Smooth muscle cell (in vitro differentiated cells): ENCODE measurements around the gene ZNF850. TPM values are rescaled to one million over a fixed set of nuclear protein-coding genes. Genes with fewer than 3 reads are reported as not detected.

Source experiments
- DNase-seq: peaks from one replicate; lab custom pipeline; 2025; ENCODE audit not compliant: unreplicated experiment; lab: John Stamatoyannopoulos, UW
- H2AFZ ChIP-seq: fragments of 200-600 bp; sonication (generic); 2 replicates; pipeline ENCODE4 v1.6.0; 2016; ENCODE audit warnings: antibody characterized with exemption, low read depth, mild to moderate bottlenecking
- H3F3A ChIP-seq: fragments of 200-600 bp; sonication (generic); 2 replicates; pipeline ENCODE4 v1.6.0; 2017; ENCODE audit warnings: antibody characterized with exemption, low read depth
- H3K27ac ChIP-seq: fragments of 200-600 bp; sonication (generic); 2 replicates; pipeline ENCODE4 v1.5.1; 2016; ENCODE audit warnings: low read depth, mild to moderate bottlenecking
- H3K27me3 ChIP-seq: fragments of 200-600 bp; sonication (generic); 2 replicates; pipeline ENCODE4 v1.6.1; 2016; ENCODE audit warnings: low read depth, mild to moderate bottlenecking
- H3K36me3 ChIP-seq: fragments of 200-600 bp; sonication (generic); 2 replicates; pipeline ENCODE4 v1.5.1; 2016; ENCODE audit warnings: low read depth
- H3K4me1 ChIP-seq: fragments of 200-600 bp; sonication (generic); 2 replicates; pipeline ENCODE4 v1.5.1; 2016; ENCODE audit warnings: low read depth
- H3K4me2 ChIP-seq: fragments of 200-600 bp; sonication (generic); 2 replicates; pipeline ENCODE4 v1.6.0; 2016; ENCODE audit warnings: mild to moderate bottlenecking
- H3K4me3 ChIP-seq: fragments of 200-600 bp; sonication (generic); 2 replicates; pipeline ENCODE4 v1.5.1; 2016; ENCODE audit warnings: mild to moderate bottlenecking
- H3K79me2 ChIP-seq: fragments of 200-600 bp; sonication (generic); 2 replicates; pipeline ENCODE4 v1.6.0; 2016; ENCODE audit warnings: low read depth, mild to moderate bottlenecking
- H3K9ac ChIP-seq: fragments of 200-600 bp; sonication (generic); 2 replicates; pipeline ENCODE4 v1.6.0; 2016; ENCODE audit warnings: low read depth
- H3K9me3 ChIP-seq: fragments of 200-600 bp; sonication (generic); replicated peaks from 2 replicates; pipeline ENCODE4 v1.5.1; 2016; ENCODE audit warnings: low read depth
- H4K20me1 ChIP-seq: fragments of 200-600 bp; sonication (generic); 2 replicates; pipeline ENCODE4 v1.6.0; 2016; ENCODE audit warnings: low read depth
- CTCF ChIP-seq: fragments of 200-600 bp; sonication (generic); IDR thresholded peaks from 2 replicates; pipeline ENCODE4 v1.5.1; 2017; ENCODE audit warnings: borderline replicate concordance, mild to moderate bottlenecking, antibody characterized with exemption; ENCODE audit not compliant: insufficient read depth, poor library complexity, severe bottlenecking
- WGBS: methylation state at CpG from one replicate; pipeline ENCODE4 v1.1.7; 2016; ENCODE audit warnings: low lambda C conversion rate; 5-methylcytosine and 5-hydroxymethylcytosine counted together
- polyA plus RNA-seq: library from polyadenylated mRNA; unstranded; fragments of >200 nt; fragmentation: Nextera tagmentation; extraction: Ambion mirVana; gene quantifications from 2 replicates; pipeline ENCODE4 v1.2.1, GENCODE V29; 2016
- total RNA-seq: library from RNA; depleted of rRNA; stranded (reverse); fragments of >200 nt; gene quantifications from 2 replicates; pipeline ENCODE4 v1.2.3, GENCODE V29; 2014

Gene ZNF850
- total RNA-seq = 2.8 and 10.1 TPM in 2 replicates
- polyA plus RNA-seq = 0.78 and 0.99 TPM in 2 replicates

DNA sequence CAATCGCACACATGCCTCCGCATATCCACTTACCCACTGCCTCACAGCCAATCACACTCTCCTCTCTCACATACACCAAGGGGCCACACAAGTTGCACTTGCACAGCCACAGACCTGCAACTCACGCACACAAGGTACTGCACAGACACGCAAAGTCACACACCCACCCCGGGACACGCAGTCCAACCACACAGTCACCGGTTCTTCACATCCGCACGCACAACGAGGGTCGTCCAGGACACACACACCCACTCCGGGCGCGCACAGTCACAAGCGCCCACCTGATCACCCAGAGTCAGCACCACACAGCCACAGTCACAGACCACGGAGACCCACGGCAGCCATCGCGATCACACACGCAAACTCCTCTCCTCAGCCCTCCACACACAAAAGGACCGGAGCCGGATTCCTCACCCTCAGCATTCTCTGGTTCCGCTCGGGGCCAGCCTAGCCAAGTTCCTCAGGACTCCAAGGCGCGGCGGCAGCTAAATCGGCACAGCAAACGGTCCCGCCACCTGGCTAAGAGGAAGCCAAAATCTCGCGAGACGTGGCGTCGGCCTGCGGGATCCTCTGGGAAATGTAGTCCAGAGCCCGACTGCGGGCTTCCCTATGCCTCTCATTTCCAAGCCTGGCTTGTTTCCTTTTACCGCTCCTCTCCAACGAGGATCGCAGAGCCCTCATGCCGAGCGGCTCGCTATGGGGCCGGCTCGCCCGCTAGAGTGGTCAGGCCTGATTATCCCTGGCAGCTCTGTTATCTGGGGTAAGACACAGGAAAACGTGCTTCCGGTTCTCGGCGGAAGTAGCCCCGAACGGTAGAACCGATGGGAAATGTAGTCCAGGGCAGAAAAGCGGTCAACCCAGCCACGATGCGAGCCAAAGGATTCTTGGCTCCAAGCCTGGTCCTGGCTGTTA, at the start of gene ZNF850:
TSS of gene ZNF850 (minus strand) at position 497 of the 912 bp plus-strand sequence. CDS start 10,201 bp downstream, outside the sequence.
- TF ChIP-seq CTCF = no peak
- Histone ChIP-seq H2AFZ (peak within 1 kb of the TSS; percentile 97), H3K4me2 (peak within 1 kb of the TSS; percentile 87), H3K4me3 (peak within 1 kb of the TSS; percentile 85), H3K9me3 (no peaks in the 10 kb centered on the region), H3K9ac (peak within 1 kb of the TSS; percentile 72), H3K4me1 (no peaks in the 10 kb centered on the region), H3K27me3 (no peaks in the 10 kb centered on the region), H3K79me2 (peaks cover 35% of the 10 kb centered on the region), H3K27ac (peak within 1 kb of the TSS; percentile 62), H3K36me3 (no peaks in the 10 kb centered on the region), H4K20me1 (no peaks in the 10 kb centered on the region), H3F3A (no peaks in the 10 kb centered on the region)
- peak; percentile 74 for DNase-seq
- under 1% methylated on average over 56 of the region's 57 CpGs for WGBS

DNA sequence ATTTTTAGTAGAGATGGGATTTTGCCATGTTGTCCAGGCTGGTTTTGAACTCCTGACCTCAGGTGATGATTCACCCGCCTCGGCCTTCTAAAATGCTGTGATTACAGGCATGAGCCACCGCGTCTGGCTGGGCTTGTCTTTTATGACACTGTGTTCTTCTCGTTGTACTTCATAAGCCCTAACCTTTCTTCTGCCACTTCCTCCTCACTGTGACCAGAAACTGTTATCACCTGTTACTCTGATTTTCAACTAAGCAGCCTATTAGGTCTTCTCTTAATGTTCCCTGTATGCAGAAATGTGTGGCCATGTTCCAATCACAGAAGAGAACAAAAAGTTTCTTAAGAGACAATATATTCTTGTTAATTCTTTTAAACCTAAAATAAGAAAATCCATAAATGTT, 49.2 kb upstream of the ZNF850 start:
- peak overlapping the region; percentile 8 for H3K4me3 ChIP-seq
- no peak overlapping the region for H3K4me2 ChIP-seq
- no peaks in the 10 kb centered on the region for H4K20me1 ChIP-seq
- H2AFZ ChIP-seq = no peak overlapping the region
- DNase-seq = no peak
- H3K4me1 ChIP-seq = no peaks in the 10 kb centered on the region
- peaks cover 90% of the 10 kb centered on the region for H3K36me3 ChIP-seq
- H3F3A ChIP-seq = no peaks in the 10 kb centered on the region
- no peak for TF ChIP-seq CTCF
- no peaks in the 10 kb centered on the region for H3K27me3 ChIP-seq
- H3K9me3 ChIP-seq = peaks cover 78% of the 10 kb centered on the region
- no peak overlapping the region for H3K9ac ChIP-seq
- WGBS = 99% methylated on average over 5 of the region's 5 CpGs
- no peaks in the 10 kb centered on the region for H3K79me2 ChIP-seq
- no peak overlapping the region for H3K27ac ChIP-seq

- no peak overlapping the region for H3K9ac ChIP-seq
- DNase-seq = no peak
- H3K36me3 ChIP-seq = peaks cover 78% of the 10 kb centered on the region
- H3K27ac ChIP-seq = no peak overlapping the region
- peak overlapping the region; percentile 28 for H3K4me3 ChIP-seq
- peaks cover 92% of the 10 kb centered on the region for H3K9me3 ChIP-seq
- WGBS = over 99% methylated on average over 7 of the region's 7 CpGs
- H3K4me2 ChIP-seq = no peak overlapping the region
- TF ChIP-seq CTCF = no peak
- no peaks in the 10 kb centered on the region for H3K79me2 ChIP-seq
- no peak overlapping the region for H2AFZ ChIP-seq
- no peaks in the 10 kb centered on the region for H3K4me1 ChIP-seq
- no peaks in the 10 kb centered on the region for H3F3A ChIP-seq
- no peaks in the 10 kb centered on the region for H4K20me1 ChIP-seq
- H3K27me3 ChIP-seq = no peaks in the 10 kb centered on the region
Observed at GRCh38 chr19:36819130-36819630, 46.6 kb upstream of the ZNF850 start.
